Islet of Langerhans (tissue), 1 donor: Measurements from ENCODE around the gene MYOM3.
"Not testable (repeated sequence)": the region's sequence is repeated elsewhere in the genome, so short reads cannot be mapped to it uniquely, and the experiment has no call there.

ENCODE experiments used
- FAIRE-seq: peaks from one replicate; lab custom pipeline; 2011; peaks lifted over from hg19 to GRCh38; lab: Jason Lieb, UNC

MYOM3 gene

DNA sequence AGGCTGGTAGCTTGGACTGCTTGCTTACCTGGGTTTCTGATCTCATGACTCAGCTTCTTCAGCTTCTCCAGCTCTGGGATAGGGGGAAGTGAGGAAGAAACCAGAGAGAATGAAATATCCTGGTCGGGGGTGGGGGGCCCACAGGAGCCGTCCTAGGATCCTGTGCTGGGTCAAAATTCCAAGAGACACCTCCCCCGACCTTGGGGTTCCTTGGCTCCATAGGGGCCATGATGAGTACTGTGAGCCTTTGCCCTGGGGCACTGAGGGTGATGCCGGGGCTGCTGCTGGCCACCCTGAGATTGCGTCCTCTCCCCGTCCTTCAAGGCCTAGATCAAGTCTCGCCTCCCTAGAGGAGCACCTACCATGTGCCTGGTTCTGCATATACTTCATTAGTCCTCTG lies 40.0 kb downstream of the MYOM3 start:
- FAIRE-seq: no peak

DNA sequence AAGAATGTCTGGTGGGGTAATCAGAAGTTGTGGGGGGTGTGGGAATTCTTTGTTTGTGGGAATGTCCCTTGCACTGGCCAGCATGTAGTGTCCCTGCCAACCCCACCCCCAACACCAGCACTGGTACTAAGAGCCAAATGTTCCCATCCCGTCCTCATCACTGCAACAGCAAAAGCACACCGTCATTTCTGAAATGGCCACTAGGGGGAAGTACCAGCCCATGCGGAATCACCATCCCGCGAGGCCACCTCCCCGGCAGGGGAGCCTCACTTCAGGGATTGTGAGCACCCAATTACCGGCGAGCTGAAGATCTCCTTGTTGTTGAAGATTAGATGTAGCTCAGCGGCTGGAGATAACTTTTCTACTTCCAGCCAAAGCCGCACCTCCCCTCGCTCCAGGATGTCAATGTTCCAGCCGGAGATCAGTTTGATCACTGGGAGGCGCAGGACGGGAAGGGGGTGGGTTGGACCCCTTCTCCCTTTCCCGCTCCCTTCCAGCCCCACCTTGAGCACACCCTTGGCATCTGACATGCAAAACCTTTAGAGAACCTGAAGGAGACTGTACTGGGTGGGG lies 41.0 kb downstream of the MYOM3 start:
- FAIRE-seq: no peak

DNA sequence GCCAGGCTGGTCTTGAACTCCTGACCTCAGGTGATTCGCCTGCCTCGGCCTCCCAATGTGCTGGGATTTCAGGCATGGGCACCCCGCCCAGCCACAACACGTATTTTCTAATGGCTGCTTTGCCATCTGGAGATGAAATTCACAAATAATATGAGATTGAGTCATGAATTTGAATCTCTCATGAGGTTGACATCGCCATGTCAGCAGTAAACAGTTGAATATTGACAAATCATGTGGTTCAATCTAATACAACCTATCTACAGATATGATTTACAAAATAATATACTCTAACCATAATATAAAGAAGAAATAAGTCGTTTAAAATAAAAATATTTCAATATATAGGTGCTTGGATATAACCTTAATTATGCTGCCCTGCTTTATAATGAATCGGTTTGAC lies 42.1 kb downstream of the MYOM3 start:
- FAIRE-seq: no peak

DNA sequence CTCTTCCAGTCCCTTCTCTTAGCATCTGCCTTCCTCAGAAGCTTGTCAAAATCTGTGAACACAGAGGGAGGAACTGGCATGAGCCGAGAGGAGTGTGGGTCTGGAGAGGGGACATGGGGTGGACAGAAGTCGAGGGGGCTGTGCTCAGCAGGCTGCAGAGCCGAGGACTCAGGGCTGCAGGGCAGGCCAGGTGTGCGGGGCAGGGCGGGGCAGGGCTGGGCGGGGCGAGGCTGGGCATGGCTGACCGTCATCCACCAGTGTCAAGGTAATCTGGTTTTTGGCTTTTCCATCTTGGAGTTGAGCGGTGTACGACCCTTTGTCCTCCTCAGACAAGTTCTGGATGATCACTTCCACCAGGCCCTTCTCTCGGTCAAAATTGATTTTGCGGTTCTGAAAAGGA lies 44.0 kb downstream of the MYOM3 start:
- no peak for FAIRE-seq

DNA sequence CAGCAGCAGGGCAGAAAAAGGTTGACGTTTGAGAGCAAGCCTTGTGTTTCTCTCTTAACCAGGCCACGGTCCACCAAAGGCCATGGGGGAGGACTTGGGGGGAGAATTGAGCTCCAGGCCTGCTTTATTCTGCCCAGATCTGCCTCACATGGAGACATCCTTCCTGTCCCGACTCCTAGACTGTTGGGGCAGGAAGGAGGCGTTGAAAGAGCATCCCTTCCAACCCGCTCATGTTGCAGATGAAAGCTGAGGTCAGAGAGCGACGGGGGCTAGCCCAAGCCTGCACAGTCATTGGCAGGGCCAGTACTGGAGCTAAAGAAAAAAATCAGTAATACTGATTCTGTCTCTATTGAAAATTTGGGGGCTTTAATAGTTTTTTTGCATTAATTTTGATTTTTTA lies 46.6 kb downstream of the MYOM3 start:
- FAIRE-seq: no peak

DNA sequence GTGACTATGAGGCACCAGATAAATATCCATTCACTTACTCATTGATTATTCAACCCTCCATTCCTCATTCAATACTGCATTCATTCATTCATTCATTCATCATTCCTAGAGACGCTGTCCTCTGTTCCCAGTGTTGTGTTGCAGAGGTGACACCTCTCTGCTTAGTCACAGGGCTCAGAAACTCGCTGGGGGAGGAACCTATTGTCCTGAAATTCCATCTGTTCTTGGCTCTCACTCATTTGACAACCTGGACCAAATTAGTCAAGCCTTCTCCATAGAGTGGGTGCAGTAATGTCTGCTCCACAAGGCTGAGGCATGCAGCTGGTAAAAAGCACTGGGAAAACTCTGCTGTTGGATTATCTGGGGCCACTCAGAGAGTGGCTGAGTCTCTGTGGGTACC lies 49.7 kb downstream of the MYOM3 start:
- no peak for FAIRE-seq

DNA sequence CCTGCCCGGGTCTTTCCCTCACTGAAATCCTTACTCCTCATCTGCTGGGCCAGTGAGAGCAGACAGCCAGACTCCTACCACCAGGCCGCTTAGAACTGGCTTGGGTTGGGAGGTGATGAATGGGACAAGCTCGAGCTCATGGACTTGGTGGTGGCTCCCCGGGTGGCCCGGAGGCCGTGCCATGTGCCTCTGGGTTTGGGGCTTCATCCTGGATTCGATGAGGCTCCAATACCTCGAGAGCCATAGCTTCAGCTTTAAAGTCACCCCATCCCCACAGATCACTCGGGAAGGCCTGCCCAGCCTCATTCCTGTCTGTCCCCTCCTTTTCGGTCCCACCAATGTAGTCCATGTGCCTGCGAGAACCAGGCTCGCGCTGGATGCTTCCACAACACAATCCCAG lies 51.5 kb downstream of the MYOM3 start:
- FAIRE-seq: no peak

DNA sequence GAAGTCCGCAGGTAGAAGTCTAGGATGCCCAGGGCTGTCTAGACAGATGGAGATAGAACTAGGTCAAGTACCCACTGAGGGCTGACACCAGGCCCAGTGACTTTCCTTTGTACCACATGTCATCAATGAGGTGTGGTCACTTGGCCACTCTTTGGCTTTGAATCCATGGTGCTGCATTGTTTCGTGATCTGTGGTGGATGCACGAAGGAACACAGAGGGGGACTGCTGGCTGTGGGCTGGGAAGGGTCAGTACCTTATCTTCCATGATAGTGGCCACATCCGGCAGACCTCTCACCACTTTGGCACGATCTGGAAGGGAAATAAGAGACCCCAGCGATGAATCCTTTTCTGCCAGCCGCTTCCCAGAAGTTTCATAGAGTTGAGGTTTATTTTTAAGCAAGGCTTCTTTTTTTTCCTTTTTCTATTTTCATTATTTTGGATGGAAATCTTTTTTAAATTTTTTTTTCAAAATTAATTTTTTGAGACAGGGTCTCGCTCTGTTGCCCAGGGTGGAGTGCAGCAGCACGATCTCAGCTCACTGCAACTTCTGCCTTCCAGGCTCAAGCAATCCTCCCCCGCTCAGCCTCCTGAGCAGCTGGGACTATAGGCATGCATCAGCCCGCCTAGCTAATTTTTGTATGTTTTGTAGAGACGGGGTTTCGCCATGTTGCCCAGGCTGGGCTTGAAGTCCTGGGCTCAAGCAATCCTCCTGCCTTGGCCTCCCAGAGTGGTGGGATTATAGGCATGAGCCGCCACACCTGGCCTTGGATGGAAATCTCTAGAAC lies 53.1 kb downstream of the MYOM3 start:
- FAIRE-seq: no peak

DNA sequence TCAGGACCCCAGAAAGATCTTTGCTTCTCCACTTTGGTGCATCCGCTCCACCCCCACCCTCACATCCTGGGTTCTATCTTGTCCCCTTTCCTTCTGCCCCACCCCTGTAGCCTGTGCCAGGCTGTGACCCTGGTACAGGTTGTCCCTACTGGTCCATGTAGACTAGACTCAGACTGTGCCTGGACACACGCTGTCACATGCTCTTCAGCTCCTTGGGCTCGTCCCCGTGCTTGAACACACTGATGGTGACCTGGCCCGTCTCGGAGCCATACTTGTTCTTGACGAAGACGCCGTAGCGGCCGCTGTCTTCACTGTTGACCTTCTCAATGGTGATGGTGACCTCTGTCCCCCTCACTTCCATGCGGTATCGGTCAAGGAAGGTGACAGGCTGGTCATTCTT lies 54.8 kb downstream of the MYOM3 start:
- FAIRE-seq: no peak

DNA sequence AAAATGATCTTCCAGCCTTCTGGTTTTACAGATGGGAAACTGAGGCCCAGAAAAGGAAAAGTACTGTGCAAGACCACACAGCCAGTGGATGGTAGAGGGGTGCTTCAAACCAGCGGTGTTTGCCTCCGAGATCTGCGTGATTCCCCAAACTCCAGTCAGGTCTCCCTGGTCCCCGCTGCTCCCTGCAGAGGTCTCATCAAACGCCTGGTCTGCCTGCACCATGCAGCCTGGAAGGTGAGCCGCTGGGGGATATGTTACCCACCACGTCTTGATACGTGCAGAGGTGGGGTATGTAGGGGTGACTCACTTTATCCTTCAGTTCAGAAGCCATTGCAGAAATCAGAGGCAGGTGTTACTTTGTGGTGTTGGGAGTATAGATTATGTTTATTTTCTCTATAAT lies 56.3 kb downstream of the MYOM3 start:
- FAIRE-seq: no peak

DNA sequence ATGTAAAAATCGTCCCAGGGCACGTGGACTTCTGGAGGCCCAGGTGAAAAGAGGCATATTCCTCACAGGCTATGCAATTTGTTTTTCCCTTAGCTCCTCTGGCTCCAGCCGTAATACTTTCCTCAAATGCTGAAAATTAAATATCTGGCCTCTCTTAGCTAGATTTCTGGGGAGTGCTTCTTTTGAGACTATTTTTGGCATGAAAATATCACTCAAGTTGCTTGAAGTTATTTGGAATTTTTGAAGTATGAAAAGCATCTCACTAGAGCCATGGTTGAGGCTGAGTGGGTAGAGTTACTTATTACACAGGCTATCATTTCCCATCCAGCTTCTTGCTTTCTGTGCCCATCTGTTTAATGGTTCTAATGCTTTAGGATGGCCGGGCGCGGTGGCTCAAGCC lies 59.7 kb downstream of the MYOM3 start:
- no peak for FAIRE-seq

DNA sequence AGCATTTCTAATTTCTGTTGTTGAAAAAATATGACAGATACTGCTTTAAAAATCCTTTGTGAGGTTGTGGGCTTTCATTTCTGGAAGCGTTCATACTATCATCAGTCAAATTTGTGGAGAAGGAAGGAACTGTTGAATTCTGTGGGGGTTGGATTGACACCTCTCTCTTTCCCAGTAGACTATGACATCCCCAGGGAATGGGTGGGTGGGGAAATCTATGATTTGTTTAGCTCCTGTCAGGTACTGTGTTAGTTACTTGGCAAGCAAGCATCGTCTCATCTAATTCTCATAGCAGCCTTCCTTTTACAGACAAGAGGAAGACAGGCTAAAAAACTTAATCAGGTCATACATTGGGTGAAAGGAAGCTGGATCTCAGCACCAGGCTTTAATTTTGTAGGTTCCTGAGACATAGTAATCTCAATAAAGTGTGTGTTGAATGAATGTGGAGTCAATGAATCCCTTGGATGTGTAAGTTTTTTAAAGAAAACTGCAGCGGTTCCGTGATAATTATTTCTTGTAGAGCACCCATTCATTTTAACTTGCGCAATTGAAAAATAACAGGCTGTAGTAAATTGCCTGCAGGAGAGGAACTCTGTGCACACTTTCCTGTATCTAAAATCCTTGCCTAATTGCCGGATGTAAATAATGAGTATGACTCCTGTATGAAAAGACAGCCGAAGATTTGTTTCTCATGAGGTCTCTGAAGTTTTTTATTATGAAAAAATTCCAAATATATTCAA lies 60.6 kb downstream of the MYOM3 start:
- FAIRE-seq: no peak

DNA sequence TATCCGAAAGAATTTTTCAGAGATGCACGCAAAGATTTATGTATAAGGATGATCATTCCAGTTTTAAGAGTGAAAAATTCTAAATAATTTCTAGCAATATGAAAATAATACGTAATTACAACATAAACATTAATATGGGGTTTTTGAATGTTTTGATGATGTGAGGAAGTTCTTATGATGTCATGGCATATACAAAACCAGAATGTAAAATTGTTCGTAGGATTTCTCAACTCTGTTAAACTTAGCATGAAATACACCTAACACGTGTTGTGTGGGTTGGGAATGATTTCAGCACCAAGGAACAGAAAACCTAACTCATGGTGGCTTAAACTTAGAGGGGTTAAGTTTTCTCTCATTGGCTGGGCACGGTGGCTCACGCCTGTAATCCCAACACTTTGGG lies 62.2 kb downstream of the MYOM3 start:
- no peak for FAIRE-seq

DNA sequence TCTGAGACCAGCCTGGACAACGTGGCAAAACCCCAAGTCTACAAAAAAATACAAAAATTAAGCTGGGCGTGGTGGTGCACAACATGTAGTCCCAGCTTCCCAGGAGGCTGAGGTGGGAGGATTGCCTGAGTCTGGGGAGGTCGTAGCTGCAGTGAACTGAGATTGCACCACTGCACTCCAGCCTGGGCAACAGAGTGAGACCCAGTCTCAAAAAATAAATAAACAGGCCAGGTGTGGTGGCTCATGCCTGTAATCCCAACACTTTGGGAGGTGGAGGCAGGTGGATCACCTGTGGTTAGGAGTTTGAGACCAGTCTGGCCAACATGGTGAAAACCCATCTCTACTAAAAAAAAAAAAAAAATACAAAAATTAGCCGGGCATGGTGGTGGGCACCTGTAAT lies 63.0 kb downstream of the MYOM3 start:
- not testable (repeated sequence) for FAIRE-seq

DNA sequence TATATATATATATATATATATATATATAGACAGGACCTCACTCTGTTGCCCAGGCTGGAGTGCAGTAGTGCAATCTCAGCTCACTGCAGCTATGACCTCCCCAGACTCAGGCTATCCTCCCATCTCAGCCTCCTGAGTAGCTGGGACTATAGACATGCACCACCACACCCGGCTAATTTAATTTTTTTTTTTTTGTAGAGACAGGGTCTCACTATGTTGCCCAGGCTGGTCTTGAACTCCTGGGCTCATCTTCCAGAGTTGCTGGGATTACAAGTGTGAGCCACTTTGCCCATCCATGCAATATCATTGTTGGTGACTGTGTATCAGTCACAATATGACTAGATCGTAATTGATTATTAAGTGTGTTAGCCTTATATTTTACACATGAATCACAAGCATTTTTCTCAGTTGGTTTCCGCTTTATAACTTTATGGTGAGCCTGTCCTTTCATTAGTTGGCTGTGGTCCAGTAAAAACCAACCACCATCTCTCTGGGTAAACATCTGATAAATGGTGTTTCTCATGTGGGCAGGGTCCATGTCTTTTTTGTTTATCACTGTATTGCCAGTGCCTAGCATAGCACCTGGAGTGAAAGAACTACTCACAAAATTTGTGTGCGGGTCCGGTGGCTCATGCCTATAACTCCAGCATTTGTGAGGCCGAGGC lies 63.6 kb downstream of the MYOM3 start:
- no peak for FAIRE-seq

DNA sequence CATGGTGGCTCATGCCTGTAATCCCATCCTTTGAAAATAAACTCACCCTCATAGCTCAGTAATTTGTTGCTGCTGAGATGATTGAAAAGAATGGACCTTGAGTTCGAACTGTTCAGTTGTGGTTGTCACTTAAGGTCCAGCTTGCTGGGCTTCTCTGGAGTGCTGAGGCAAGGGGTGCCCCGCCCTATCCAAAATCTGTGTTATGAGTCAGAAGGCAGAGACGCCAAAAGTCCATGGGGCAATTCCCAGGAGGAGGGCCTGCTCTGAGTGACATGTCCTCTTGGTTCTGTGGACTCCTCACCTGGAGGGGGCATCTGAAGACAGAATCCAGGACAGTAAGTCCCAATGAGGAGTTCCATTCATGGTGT lies 64.8 kb downstream of the MYOM3 start:
- FAIRE-seq: no peak

DNA sequence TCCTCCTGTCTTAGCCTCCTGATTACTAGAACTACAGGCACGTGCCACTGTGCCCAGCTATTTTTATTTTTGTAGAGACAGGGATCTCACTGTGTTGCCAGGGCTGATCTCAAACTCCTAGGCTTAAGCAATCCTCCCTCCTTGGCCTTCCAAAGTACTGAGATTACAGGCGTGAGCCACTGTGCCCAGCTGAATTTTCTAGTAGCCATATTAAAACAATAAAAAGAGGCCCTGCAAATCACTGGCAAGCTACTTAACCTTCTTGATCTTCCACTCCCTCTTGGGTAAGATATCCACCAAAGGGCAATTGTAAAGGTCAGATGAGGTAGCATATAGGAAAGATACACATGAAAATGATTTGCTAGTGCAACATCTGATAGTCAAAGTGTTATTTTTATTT lies 66.2 kb downstream of the MYOM3 start:
- FAIRE-seq: no peak

DNA sequence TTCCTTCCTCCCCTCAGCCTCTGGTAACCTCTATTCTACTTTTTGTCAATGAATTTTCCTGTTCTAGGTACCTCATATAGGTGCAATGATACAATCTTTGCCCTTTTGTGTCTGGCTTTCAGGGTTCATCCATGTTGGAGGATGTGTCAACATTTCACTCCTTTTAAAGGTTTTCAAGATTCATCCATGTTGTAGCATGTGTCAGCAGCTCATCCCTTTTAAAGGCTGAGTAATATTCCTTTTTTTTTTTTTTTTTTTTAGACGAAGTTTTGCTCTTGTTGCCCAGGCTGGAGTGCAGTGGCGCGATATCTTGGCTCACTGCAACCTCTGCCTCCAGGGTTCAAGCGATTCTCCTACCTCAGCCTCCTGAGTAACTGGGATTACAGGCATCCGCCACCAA lies 67.3 kb downstream of the MYOM3 start:
- not testable (repeated sequence) for FAIRE-seq

DNA sequence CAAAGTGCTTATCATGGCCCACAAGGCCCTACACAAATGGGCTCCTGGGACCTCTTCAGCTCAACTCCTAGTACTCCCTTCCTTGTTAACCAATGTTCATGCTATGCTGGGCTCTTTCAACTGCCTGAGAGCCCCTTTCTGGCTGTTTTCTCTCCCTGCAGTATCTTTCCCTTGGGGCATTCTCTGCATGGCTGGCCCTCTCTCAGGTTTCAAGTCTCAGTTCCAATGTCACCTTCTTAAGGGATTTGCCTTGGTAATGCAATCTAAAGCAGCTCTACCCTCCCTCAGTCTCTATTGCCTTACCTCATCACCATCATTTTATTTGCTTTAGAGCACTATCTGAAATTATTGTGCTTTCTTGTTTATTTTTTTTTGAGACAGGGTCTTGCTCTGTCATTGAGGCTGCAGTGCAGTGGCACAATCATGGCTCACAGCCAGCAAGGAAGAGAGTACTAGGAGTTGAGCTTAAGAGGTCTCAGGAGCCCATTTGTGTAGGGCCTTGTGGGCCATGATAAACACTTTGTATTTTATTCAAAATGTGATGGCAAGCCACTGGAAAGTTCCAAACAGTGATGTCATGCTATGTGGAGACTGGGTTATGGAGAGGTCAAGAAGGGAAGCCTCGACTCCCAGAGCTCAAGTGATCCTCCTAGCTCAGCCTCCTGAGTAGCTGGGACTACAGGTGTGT lies 68.4 kb downstream of the MYOM3 start:
- FAIRE-seq: no peak

DNA sequence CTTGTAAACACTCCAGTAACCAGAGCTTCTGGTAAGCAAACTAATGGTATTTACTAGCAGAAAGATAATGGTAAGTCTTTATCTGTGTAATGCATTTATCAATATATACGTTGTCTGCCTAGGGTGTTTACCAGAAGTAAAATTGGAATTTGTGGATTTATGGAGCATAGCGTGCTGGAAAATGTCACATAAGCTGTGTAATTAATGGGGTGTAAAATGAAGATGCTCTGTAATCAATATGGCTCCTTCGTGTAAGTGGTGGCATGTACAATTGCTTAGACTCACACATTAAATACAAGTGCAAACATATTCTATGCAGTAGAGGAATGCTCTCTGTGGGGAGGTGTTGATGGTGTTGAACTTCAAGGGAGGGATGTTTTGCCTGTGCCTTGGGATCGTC lies 69.6 kb downstream of the MYOM3 start:
- no peak for FAIRE-seq

DNA sequence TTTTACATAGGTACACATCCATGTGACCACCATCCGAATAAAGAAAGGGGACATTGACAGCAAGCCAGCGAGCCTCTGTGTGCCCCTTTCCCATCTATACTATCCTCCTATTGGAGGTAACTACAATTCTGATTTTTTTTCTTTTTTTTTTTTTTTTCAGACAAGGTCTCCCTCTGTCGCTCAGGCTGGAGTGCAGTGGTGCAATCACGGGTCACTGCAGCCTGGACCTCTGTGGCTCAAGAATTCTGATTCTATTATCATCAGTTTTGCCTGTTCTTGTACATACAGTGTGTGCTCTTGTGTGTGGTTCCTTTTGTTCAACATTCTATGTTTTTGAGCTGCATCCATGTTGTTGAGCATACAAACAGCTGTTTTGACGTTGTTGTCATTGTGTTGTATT lies 75.8 kb downstream of the MYOM3 start:
- no peak for FAIRE-seq

DNA sequence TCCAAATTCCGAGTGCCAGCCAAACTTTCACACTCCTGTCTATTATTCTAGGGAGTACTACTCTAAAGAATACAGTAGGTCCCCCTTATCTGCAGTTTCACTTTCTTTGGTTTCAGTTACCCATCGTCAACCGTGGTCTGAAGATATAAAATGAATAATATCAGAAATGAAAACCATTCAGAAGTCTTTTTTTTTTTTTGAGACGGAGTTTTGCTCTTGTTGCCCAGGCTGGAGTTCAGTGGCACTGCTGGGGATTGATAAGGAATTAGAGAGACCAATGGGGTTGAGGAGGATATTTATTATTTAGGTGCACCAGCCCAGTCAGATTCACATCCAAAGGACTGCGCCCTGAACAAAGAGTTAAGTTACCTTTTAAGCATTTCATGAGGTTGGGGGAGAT lies 79.0 kb downstream of the MYOM3 start:
- no peak for FAIRE-seq
